CMK (cell line): ENCODE data around the gene NOXRED1.

ENCODE experiments used
- DNase-seq: peaks from one replicate; pipeline ENCODE4 v3.0.0-alpha.2; 2010; ENCODE audit warnings: low read depth

The NOXRED1 gene

GRCh38 chr14:77407158-77407557 lies 16.2 kb downstream of the NOXRED1 start:
- peak; percentile 74 for DNase-seq

- DNase-seq = peak; percentile 60
Measured at GRCh38 chr14:77406718-77407117, 16.6 kb downstream of the NOXRED1 start.

- DNase-seq = no peak
Measured at GRCh38 chr14:77406086-77406485, 17.2 kb downstream of the NOXRED1 start.

- no peak for DNase-seq
Measured at GRCh38 chr14:77403768-77404167, 19.6 kb downstream of the NOXRED1 start.

GRCh38 chr14:77400216-77400615 lies 23.1 kb downstream of the NOXRED1 start:
- DNase-seq = no peak

GRCh38 chr14:77390188-77390587 lies 33.1 kb downstream of the NOXRED1 start:
- DNase-seq = no peak

GRCh38 chr14:77378701-77379100 lies 44.6 kb downstream of the NOXRED1 start:
- no peak for DNase-seq

- no peak for DNase-seq
Measured at GRCh38 chr14:77377502-77377844, 45.9 kb downstream of the NOXRED1 start.

GRCh38 chr14:77376771-77377501 lies 46.4 kb downstream of the NOXRED1 start, which contains the start of the genes SAMD15 and TMED8:
Gene SAMD15, plus strand, starts transcription at chr14:77377379. Its CDS starts 40 bp downstream, at chr14:77377419.
Gene TMED8, minus strand, starts transcription at chr14:77377094. Its CDS starts 41 bp downstream, at chr14:77377053.
- peak; percentile 27 for DNase-seq

GRCh38 chr14:77375973-77376770 lies 47.2 kb downstream of the NOXRED1 start:
- no peak for DNase-seq

- DNase-seq = no peak
Measured at GRCh38 chr14:77375164-77375950, 48.0 kb downstream of the NOXRED1 start.

GRCh38 chr14:77372304-77372841 lies 51.0 kb downstream of the NOXRED1 start:
- DNase-seq = no peak

- DNase-seq = no peak
Measured at GRCh38 chr14:77369285-77369684, 54.0 kb downstream of the NOXRED1 start.

- no peak for DNase-seq
Measured at GRCh38 chr14:77364146-77364545, 59.2 kb downstream of the NOXRED1 start.

GRCh38 chr14:77359626-77360025 lies 63.7 kb downstream of the NOXRED1 start:
- no peak for DNase-seq

- DNase-seq = no peak
Measured at GRCh38 chr14:77356899-77357298, 66.4 kb downstream of the NOXRED1 start.

- DNase-seq = no peak
Measured at GRCh38 chr14:77355811-77356210, 67.5 kb downstream of the NOXRED1 start.

- no peak for DNase-seq
Measured at GRCh38 chr14:77353469-77354141, 69.7 kb downstream of the NOXRED1 start.

- DNase-seq = no peak
Measured at GRCh38 chr14:77347751-77348150, 75.6 kb downstream of the NOXRED1 start.

- no peak for DNase-seq
Measured at GRCh38 chr14:77346495-77346894, 76.8 kb downstream of the NOXRED1 start.

GRCh38 chr14:77344377-77344996 lies 78.8 kb downstream of the NOXRED1 start:
- no peak for DNase-seq
